Measurements from ENCODE around the gene KLB.

GRCh38 chr4:39456946-39457763 is 50.4 kb downstream of the KLB start:
- TF ChIP-seq CTCF (conservative IDR thresholded peaks at IDR 0.05; ENCODE audit: low read length) (no peak), EZH2phosphoT487 (IDR thresholded peaks at IDR 0.05; ENCODE audit: borderline replicate concordance) (no peak)

All from Loucy (cell line).